Fibroblast of lung (primary cell): ENCODE results near the gene GOLGA5.
"Not testable (repeated sequence)": the region's sequence is repeated elsewhere in the genome, so short reads cannot be mapped to it uniquely, and the experiment has no call there.

Experiments
- CTCF ChIP-seq, 2 donors: IDR thresholded peaks in 1 of 2; conservative IDR thresholded peaks in 1 of 2; 1 replicate in 1 of 2; 2 replicates in 1 of 2; pipeline ENCODE4 v1.5.1; 2011 to 2012; ENCODE audit warnings: low read length in 2 of 2, control low read depth in 1 of 2, inconsistent platforms in 1 of 2, low read depth in 1 of 2, mild to moderate bottlenecking in 1 of 2
- EZH2 ChIP-seq: IDR thresholded peaks from 2 replicates; pipeline ENCODE4 v1.5.1; 2012; ENCODE audit warnings: low read length, control low read depth, mild to moderate bottlenecking; ENCODE audit errors: missing control alignments

- not testable (repeated sequence) for TF ChIP-seq CTCF (conservative IDR thresholded peaks at IDR 0.05 in 1 of 2, IDR thresholded peaks at IDR 0.05 in 1 of 2; ENCODE audit: low read depth in 1 of 2, low read length in 2 of 2); EZH2
Measured at GRCh38 chr14:92768236-92768635, 25.9 kb upstream of the GOLGA5 start.
